ENCODE measurements around the gene GSTO2. TPM values are rescaled to one million over a fixed set of nuclear protein-coding genes. Genes with fewer than 3 reads are reported as not detected.

The GSTO2 gene
- polyA plus RNA-seq, 3 donors: 0.56 to 14.9 (median 2.1) TPM

DNA sequence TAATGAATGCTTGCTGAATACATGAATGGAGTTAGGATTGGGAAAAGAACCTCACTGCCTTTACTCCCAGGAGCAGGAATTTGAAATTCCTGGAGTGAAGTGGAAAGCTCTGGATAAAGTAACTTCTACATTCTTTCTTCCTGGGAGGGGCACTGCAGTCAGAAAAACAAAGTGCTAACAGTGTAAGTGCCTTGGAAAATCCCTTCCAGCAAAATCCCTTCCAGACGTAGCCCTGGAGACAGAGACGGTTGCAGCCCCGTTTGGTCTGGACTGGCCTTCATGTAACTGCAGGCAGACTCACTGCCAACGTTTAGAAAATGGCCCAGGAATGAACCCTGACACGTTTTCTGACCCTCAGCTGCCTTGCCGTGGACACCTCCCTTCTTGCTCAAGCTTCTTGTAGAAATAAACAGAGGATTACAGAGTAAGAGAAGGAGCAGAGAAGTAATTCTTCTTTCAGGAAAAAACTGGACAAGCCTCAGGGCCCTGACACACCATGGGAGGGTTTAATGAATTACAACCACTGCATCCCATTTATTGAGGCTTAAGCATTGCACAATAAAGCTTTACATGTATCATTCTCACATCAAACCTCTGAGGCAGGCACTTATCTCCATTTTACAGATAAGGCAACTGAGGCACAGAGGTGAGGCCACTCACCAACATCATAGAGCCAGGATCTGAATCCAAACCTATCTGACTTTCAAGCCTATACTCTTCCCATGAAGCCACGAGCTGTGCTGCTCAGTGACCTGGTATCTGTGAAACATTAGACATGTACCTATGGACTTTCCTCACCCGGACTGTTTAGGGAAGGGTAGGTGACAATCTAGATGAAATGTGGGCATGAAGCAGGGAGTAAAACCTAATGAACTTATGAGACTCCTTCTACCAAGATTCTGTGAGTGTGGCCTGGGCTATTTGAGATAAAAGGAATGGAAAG, 61.5 kb downstream of the GSTO2 start:
- 21 to 44% (median 32%) methylated on average over 8 of the region's 8 CpGs for WGBS, 3 donors
- H3K27ac ChIP-seq (ENCODE audit: low read depth, low read length): peak overlapping the region; percentile 88

DNA sequence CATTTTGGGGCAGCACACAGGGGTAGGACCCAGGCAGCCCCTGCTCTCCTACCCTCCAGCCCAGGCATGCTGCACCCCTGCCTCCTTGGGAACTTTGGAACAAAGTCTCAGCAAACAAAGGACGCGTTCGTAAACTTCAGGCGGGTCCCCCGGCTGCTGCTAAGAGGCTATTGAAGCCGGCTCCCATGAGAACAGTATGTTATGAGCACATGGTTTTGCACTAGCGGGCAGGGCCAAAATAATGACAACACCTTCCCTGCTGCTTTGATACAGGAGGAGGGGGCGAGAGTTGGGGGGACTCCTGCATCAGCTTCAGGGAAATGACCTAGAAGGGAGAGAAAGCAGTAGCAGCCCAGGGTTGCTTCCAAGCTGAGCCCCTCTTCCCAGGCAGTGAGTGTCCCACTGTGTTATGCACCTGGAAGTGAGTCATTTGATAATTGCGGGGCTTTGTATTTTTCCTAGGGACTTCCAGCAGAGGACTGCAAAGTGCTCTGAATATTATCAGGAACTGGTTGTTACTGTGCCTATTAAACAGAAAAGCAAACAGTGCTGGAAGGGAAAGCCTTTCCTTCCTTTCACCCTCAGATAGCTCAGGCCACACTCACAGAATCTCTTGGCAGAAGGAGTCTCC, 62.3 kb downstream of the GSTO2 start:
- 24 to 52% (median 37%) methylated on average over 9 of the region's 9 CpGs for WGBS, 3 donors

DNA sequence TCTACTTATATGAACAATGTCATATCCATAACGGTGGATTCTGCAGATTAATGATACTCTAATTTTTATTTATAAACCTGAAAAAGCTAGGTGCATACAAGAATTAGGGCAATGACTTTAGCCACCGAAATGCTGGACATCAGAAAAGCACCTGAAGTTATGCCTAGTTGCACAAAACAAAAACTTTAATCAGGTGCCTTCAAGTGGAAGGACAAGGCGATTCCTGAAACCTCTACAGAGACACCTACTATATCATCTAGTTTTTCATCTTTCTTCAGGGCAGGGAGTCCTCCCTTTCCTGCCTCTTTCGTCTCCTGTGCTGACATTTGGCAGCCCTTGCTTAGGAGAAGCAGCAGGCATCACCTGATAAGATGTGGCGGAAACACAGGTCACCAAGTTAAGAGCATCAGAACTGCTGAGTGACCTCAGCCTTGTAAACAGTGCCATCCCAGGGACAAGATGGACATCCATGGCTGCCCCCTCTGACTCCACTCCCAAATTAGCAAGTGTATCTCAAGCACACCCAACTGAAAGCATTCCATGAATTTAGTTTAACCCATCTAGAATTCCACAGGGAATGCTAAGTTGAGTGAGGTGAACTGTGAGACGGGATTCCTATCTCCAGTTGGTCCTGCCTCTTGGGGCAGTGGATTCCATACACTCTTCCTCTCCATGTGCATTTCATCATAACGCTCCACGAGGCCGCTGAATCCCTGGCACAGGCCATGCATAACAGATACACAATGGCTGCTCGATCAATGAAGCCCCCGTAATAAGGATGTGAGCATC, 63.5 kb downstream of the GSTO2 start:
- H3K27ac ChIP-seq (ENCODE audit: low read depth, low read length): no peak overlapping the region
- WGBS, 3 donors: 84 to 87% (median 85%) methylated on average over 11 of the region's 11 CpGs

More for the DNA sequence above, 62.3 kb downstream of the GSTO2 start:
- peak overlapping the region; percentile 88 for H3K27ac ChIP-seq (ENCODE audit: low read depth, low read length)

DNA sequence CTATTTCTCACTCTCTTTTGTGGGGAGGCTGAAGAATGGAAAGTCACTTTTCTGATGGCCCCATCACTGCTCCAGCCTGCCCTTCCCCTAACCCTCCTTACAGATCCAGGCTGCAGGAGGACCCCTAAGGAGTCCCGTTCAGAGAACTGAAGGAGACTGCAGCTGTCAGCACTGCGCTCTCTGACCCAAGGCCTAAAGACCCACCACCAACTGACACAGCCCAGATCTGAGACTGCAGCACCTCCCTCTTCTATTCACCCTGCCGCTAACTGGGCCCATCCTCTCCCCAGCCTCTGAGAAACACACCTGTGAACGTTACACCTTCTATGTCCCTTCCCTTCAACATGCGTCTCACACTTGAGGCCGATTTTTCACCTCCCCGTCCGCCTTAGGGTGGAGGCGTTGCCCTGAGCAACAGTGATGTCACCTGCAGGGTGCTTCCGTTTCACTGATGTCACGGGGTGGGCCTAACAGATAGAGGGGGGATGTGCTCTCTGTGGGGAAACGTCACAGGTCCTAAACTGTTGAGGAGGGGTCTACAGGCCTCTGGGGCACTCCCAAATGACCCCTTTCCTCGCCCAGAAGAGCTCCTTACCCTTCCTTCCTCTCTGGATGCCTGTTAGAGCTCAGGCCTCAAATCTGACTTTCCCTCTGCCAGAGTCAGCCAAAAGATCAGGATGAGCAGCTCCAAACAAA, 64.2 kb downstream of the GSTO2 start:
- WGBS, 3 donors: 74 to 86% (median 84%) methylated on average over 13 of the region's 13 CpGs

DNA sequence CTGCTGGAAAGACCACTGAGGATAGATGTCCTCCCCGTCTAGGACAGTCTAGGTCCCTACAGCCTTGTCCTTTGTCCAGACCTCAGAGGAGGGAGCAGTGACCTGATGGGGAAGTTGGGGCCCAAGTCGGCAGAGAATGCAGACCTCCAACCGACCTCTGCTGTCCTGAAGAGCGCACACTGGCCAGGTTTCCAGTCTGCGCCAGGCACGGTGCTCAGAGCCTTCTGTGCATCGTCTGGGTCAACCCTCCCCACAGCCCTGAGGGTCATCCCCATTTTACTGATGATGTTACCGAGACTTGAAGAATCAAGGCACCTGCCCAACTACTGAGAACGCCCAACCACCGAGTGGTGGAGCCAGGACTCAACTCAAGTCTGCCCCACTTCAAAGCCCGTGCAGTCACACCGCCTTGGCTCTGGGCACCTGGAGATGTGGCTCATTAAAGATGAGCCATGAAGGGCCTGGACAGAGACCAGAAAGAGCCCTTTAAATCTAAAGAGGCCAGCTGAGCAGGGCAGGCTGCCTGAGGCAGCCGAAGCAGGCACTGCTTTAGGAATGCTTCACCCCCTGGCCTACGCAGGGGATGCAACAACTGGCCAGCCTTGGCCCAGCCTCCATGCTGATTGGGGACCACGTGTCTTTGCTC, 64.9 kb downstream of the GSTO2 start:
- H3K27ac ChIP-seq (ENCODE audit: low read depth, low read length): peak overlapping the region; percentile 6
- 75 to 88% (median 81%) methylated on average over 15 of the region's 15 CpGs for WGBS, 3 donors

More for the DNA sequence above, 64.2 kb downstream of the GSTO2 start:
- peak overlapping the region; percentile 6 for H3K27ac ChIP-seq (ENCODE audit: low read depth, low read length)

DNA sequence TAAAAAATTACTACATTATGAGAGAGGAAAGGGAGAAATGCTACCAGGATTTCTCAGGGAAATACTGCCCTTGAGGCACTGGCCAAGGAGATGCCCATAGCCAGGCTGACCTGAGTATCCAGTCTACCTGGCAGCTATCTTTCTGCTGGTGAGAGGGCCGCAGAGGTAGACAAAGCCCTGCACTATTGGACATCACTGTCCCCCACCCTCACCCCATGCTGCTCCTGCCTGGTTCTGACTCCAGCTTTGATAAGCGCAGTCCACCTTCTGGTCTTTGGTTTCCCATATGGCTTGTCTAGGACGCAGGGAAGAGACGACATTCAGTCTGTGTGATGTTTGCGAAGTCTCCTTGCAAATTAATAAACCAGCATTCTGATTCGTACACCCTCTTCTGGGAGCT, 65.6 kb downstream of the GSTO2 start:
- 93 to 95% (median 95%) methylated on average over 6 of the region's 6 CpGs for WGBS, 3 donors
- H3K27ac ChIP-seq (ENCODE audit: low read depth, low read length): no peak overlapping the region

DNA sequence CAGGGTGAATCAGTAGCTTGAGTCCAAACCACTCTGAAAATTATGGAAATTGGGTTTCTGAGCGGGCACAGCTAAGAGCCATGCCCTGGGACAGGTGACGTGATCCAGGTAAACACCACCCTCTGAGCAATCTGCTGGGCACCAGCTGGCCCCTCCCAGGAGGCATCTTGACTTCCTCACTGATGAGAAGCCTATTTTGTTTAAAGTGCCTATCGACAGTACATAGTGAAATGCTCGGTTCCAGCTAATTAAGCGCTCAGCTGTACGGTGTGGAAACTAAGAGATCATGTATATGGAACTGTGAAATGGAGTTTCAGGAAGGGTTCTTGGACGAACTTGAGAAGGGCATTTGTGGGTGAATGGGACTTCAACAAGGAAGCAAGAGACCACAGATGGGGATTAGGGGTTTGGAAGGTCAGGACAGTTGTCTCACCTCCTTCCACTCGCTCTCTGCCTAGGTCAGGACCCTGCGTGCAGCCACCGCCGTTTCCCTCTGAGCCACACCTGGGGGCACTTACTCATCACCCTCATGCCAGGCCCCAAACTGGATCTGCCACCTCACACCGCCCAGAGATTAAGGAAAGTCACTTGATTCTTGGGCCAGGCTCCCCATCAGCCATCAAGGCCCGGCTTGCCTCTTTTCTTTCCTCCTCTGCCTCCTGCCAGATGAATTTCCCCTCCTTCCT, 66.1 kb downstream of the GSTO2 start:
- H3K27ac ChIP-seq (ENCODE audit: low read depth, low read length): no peak overlapping the region
- WGBS, 3 donors: 82 to 89% (median 87%) methylated on average over 13 of the region's 13 CpGs

DNA sequence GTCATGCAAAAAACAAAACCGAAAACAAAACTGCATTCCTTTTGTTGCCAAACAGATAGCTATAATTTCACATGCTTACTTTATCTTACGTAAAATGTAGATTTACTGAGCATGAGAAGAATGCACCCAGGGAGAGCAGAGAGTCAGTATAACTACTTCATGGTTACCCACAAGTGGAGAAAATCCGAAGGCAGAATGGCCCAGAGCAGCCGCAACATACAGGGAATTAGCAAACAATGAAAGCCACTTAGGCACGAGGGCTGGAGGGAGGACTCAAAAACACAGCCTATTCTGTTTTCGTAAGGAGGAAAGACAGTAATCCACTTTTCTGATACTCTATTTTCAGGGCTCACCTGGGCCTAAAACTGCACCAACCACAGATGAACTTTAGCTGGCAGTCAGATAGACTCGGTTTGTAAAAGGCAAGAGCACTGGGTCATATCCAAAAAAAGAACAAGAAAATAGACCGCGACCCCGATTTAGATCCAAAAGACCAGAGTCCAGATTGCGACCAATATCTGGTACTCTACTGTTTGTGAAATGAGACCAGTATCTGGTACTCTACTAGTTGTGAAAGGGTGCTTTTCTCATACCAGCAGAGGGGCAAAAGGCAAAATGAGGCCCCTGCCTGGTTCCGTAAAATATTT, 68.0 kb downstream of the GSTO2 start:
- WGBS, 3 donors: 10 to 40% (median 15%) methylated on average over 12 of the region's 12 CpGs
- no peak overlapping the region for H3K27ac ChIP-seq (ENCODE audit: low read depth, low read length)

DNA sequence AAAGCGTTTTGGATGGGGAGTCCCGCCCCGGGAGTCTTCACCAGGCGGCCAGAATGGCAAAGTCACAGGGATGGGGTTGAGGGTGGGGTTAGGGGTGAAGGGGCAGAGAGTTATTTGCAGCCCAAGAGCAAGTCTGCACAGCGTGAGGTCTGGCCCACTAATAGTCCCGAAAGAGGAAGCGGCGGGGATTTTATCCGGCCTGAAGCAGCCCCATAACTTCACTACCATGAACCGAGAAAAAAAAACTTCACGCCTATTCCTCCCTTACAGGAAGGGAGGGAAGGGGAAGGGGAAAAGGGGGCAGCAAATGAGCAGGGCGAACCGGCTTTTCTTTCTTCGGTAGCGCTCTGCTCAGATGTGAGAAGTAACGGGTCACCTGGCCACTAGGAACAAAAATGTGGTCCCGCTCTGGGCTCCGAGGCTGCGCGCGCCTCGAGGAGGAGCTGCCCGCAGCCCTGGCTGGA, 68.6 kb downstream of the GSTO2 start:
- 0 to 8% (median 1%) methylated on average over 23 of the region's 23 CpGs for WGBS, 3 donors

DNA sequence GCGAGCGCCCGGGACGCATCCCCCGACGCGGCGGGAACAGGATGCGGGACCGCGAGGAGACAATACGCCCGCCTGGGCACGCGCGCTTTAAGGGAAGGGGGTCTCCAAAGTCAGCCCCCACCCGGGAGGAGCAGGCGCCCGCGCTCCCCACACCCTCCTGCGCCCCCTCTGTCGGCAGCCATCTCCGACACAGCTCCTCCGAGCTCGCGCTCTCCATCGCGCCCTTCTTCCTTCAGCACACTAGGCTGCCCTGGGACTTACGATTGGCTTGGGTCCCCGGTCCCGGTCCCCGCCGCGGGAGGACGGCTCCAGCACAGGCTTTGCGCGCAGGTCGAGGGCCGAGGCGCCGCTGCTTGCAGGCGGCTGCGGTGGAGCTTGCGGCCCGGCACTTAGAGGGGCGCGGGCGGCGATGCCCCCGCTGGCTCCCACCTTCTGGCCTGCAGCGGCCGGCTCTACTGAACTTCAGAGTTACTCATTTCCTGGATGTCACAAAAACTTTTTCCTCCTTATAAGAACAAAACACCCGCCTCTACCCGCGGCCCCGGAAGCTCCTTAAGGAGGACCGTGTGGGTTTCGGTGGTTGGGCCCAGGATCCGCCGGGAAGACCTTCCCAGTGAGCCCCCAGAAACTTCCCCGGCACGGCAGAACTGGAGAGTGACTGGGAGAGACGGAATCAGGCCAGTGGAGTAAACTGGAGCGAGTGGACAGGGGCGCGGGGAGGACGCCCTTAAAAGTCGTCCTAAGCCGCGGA, 69.2 kb downstream of the GSTO2 start, which contains the start of gene ITPRIP:
Gene ITPRIP, minus strand, starts transcription at position 481 of the 751 bp plus-strand sequence. CDS start 22,414 bp downstream, outside the sequence.
- peak within 1 kb of the TSS; percentile 96 for H3K27ac ChIP-seq (ENCODE audit: low read depth, low read length)
- WGBS, 3 donors: 0 to 1% (median 0%) methylated on average over 65 to 70 of the region's 70 CpGs

More for the DNA sequence above, 68.6 kb downstream of the GSTO2 start:
- peak overlapping the region; percentile 96 for H3K27ac ChIP-seq (ENCODE audit: low read depth, low read length)

DNA sequence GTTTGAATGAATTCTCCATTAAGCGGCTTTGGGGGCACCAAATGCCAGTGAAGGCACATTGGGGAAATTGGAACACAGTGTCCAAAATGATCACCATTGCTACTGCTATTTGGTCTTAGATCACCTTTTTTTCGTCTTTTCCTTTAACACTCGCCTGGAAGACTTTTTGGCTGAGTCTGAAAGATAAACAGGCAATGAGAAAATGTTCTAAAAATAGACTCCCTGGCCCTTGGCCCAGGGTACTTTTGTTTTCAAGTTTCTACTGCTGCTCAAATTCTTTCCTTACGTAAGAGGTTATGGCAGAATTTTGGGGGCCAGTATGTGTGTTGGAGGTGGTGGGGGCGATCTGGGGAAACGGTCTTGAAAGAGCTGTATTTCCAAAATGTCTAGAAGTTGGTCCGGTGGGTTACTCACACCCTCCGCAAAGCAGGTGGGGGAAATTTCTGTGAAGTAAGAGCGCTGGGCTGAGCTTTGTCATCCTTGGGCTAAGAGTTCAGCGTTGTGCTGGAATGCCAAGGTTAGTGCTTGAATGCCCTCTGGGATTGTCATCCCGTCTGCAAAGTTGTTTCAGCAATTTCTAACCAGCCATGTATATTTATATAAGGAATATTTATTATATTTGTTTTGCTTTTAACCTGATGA, 70.6 kb downstream of the GSTO2 start:
- WGBS, 3 donors: 8 to 10% (median 8%) methylated on average over 11 of the region's 11 CpGs
- H3K27ac ChIP-seq (ENCODE audit: low read depth, low read length): peak overlapping the region; percentile 23

DNA sequence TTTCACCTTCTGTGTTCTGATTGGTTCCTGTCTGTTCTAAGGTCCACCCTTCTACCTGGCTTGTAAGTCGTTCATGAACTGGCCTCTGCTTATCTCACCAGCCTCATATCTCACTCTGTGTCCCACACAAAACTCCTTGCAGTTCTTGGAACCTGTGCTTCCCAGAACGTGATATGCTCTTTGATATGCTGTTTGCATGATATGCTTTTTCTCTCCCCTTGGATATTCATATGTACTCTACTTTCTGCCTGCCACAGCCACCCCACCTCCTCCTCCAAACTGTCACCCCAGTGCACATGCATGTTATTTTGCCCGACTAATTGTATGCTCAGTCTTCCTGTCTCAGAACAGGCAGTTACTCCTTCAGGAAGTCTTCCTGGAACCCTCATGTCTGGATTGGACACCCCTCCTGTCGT, 71.1 kb downstream of the GSTO2 start:
- H3K27ac ChIP-seq (ENCODE audit: low read depth, low read length): no peak overlapping the region
- 7 to 16% (median 15%) methylated on average over 4 of the region's 4 CpGs for WGBS, 3 donors

DNA sequence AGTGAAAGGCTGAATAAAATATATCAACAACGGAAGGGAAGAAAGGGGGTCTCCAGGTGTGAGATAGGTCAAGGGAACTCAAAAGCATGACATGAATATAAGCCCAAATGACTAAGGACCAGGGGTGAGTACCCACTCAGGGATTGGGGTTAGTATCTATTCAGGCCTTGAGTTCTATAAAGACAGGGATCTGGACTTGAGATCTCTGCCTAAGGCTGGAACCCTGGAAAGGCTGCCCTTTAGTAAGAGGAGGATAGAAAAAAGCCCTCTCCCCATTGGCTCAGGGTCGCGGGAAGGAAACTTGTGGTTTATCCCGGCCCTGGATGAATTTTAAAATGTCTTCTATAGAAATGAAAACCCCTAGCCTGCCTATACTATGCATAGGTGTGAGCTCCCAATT, 71.7 kb downstream of the GSTO2 start:
- no peak overlapping the region for H3K27ac ChIP-seq (ENCODE audit: low read depth, low read length)
- 69 to 72% (median 70%) methylated on average over 4 of the region's 4 CpGs for WGBS, 3 donors

DNA sequence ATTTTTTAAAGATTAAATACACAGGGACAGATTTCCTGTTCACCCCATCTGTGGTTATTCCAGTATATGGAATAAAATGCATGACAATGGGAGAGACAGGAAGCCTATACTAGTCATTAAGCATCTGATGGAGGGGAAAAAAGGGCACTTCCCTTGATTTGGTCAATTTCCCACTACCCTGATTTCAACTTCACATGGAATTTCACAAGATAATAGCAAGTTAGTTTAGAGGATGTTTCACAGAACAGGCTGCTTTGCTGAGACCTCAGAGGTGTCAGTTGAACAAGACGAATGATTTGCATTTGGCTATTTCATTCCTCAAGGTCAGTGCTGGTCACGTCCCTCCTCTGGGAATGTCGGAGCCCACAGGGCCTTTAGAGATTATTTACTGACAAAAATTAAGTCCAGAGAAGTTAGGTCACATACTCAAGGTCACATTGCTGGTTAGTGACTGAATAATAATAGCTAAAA, 74.0 kb downstream of the GSTO2 start:
- no peak overlapping the region for H3K27ac ChIP-seq (ENCODE audit: low read depth, low read length)
- 19 to 44% (median 42%) methylated on average over 3 of the region's 3 CpGs for WGBS, 3 donors

DNA sequence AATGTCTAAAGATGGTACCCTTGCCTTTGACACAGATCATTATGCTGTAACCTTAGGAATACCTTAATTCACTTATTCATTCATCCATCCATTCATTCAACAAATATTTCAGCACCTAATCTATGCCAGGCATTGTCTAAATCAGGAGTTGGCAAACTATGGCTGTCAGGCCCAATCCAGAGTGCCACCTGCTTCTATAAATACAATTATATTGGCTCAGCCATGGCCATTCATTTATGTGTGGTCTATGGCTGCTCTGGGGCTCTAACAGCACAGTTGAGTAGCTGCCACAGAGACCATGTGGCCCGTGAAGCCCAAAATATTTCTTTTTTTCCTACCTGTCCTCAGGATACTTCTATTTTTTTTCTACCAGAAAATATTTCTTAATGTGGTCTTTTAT, 75.2 kb downstream of the GSTO2 start:
- WGBS, 3 donors: 92 to 96% (median 95%) methylated on average over 1 of the region's 1 CpG
- H3K27ac ChIP-seq (ENCODE audit: low read depth, low read length): no peak overlapping the region
